Measurements from ENCODE around the gene GGA1. TPM values are rescaled to one million over a fixed set of nuclear protein-coding genes. Genes with fewer than 3 reads are reported as not detected.

The GGA1 gene
- total and polyA plus RNA-seq, 9 of the 15 experiments (the other 6 are each of a cell fraction or from before 2014, with no cell fraction given): 1.5 to 69.5 (median 31.6) TPM

GRCh38 chr22:37561212-37562048 is 47.2 kb upstream of the GGA1 start (continued):
- TF ChIP-seq NCOA4 (IDR thresholded peaks at IDR 0.05; ENCODE audit: partially characterized antibody) (no peak), ARID3A (IDR thresholded peaks at IDR 0.05; ENCODE audit: borderline replicate concordance, low read depth, low read length) (no peak), TCF3 (CRISPR knock-in tag; IDR thresholded peaks at IDR 0.05) (peak; percentile 16; the same call in 1 of the 2 replicates), ZNF239 (CRISPR knock-in tag; IDR thresholded peaks at IDR 0.05) (no peak), ZNF217 (CRISPR knock-in tag; IDR thresholded peaks at IDR 0.05) (no peak), MED1 (CRISPR knock-in tag; IDR thresholded peaks at IDR 0.05; ENCODE audit: borderline replicate concordance) (no peak), MAZ (CRISPR knock-in tag; conservative IDR thresholded peaks at IDR 0.05 in 1 of 2, IDR thresholded peaks at IDR 0.05 in 1 of 2) (peak; percentile 65 to 72), TFAP4 (CRISPR knock-in tag; IDR thresholded peaks at IDR 0.05; ENCODE audit: borderline replicate concordance) (peak; percentile 89), MCM3 (IDR thresholded peaks at IDR 0.05) (no peak), PHF20 (IDR thresholded peaks at IDR 0.05; ENCODE audit: partially characterized antibody) (no peak), ZFP91 (CRISPR knock-in tag; IDR thresholded peaks at IDR 0.05) (no peak), ID3 (CRISPR knock-in tag; IDR thresholded peaks at IDR 0.05) (no peak), ID3 (tag; IDR thresholded peaks at IDR 0.05) (0 out of 2 replicates have a peak, but pooled peaks have one; percentile 29), MTA3 (IDR thresholded peaks at IDR 0.05; ENCODE audit: borderline replicate concordance) (peak; percentile 56; the same call in 1 of the 2 replicates), NFRKB (IDR thresholded peaks at IDR 0.05; ENCODE audit: low read depth) (0 out of 2 replicates have a peak, but pooled peaks have one; percentile 70), PTBP1 (IDR thresholded peaks at IDR 0.05; ENCODE audit: low read depth, low read length) (no peak), HMG20A (CRISPR knock-in tag; conservative IDR thresholded peaks at IDR 0.05) (no peak), TSHZ1 (CRISPR knock-in tag; IDR thresholded peaks at IDR 0.05) (no peak), ZNF253 (CRISPR knock-in tag; conservative IDR thresholded peaks at IDR 0.05) (no peak), ZFP1 (CRISPR knock-in tag; IDR thresholded peaks at IDR 0.05) (no peak)

All from K562 (cell line).